Tibial nerve (tissue), 4 donors: ENCODE data around the gene ZNF326. TPM values are rescaled to one million over a fixed set of nuclear protein-coding genes. Genes with fewer than 3 reads are reported as not detected.

Experiments used
- DNase-seq, 2 donors: peaks; one replicate each; pipeline ENCODE4 v3.0.0-alpha.2; 2019; ENCODE audit warnings: low spot score in 2 of 2
- H3K27ac ChIP-seq, 4 donors: fragments of 200-600 bp; sonication (generic) in 3 of 4; one replicate each; pipeline ENCODE4 v1.5.1; 2017 to 2019; ENCODE audit warnings: mild to moderate bottlenecking in 1 of 4
- H3K27me3 ChIP-seq, 2 donors: fragments of 200-600 bp; sonication (generic) in 1 of 2; one replicate each; pipeline versions ENCODE4 v1.5.1 to v1.6.0; 2017 to 2019
- H3K36me3 ChIP-seq, 3 donors: fragments of 200-600 bp; sonication (generic); one replicate each; pipeline ENCODE4 v1.5.1; 2018 to 2019
- H3K4me1 ChIP-seq, 4 donors: fragments of 200-600 bp; sonication (generic) in 3 of 4; one replicate each; pipeline ENCODE4 v1.5.1; 2017 to 2019
- H3K4me3 ChIP-seq, 4 donors: fragments of 200-600 bp; sonication (generic) in 3 of 4; one replicate each; pipeline ENCODE4 v1.5.1; 2017 to 2019; ENCODE audit warnings: mild to moderate bottlenecking in 1 of 4, moderate library complexity in 1 of 4
- H3K9me3 ChIP-seq, 4 donors: fragments of 200-600 bp; sonication (generic) in 3 of 4; one replicate each; pipeline ENCODE4 v1.5.1; 2017 to 2019
- EP300 ChIP-seq, 2 donors: sonication (generic); formaldehyde crosslinking; IDR thresholded peaks; one replicate each; pipeline ENCODE4 v1.6.1; 2017; ENCODE audit warnings: antibody characterized with exemption in 2 of 2, mild to moderate bottlenecking in 1 of 2
- POLR2A ChIP-seq, 2 donors: fragments of 450-650 bp; IDR thresholded peaks; one replicate each; pipeline ENCODE4 v1.6.1; 2017; ENCODE audit warnings: antibody characterized with exemption in 2 of 2, mild to moderate bottlenecking in 2 of 2, moderate library complexity in 2 of 2
- WGBS, 2 donors: methylation state at CpG; one replicate each; pipeline ENCODE4 v1.1.5; 2018; 5-methylcytosine and 5-hydroxymethylcytosine counted together
- total RNA-seq, 4 donors: library from RNA; depleted of rRNA; stranded (reverse); fragments of >200 nt; gene quantifications; one replicate each; pipeline ENCODE4 v1.1.0, GENCODE V29; 2016
- TF ChIP-seq, protein P1 (sequence below), 5 experiments: fragments of 200-600 bp in 3 of 5; fragments of 450-650 bp in 2 of 5; sonication (generic) in 3 of 5; IDR thresholded peaks; one replicate each; pipeline ENCODE4 v1.5.1; 2016 to 2019; ENCODE audit warnings: antibody characterized with exemption in 5 of 5, mild to moderate bottlenecking in 3 of 5, moderate library complexity in 2 of 5

The ZNF326 gene
- total RNA-seq, 4 donors from 2014 or later: 16.5 to 27.4 (median 24.2) TPM

DNA sequence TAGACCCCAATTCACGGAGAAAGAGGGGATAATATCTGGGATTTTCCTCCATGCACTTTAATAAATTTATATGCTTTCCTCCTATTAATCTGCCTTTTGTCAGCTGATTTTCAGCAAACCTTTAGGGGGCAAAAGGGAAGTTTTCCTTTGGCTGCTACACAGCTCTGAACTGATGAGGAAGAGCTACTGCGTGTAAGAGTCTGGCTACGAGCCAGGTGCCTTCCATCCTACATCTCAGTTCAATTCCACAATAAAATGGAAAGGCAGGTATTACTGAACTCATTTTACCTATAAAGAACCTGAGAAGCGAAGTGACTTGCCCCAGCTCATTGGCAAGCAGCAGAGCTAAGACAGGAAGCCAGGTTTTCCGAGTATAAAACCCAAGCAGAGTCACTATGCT is 28.3 kb upstream of the ZNF326 start:
- Histone ChIP-seq H3K27me3 (no peaks in the 10 kb centered on the region), H3K4me3 (no peak overlapping the region), H3K4me1 (no peaks in the 10 kb centered on the region), H3K27ac (no peak overlapping the region), H3K9me3 (no peaks in the 10 kb centered on the region), H3K36me3 (no peaks in the 10 kb centered on the region)
- 58 to 63% methylated on average over 5 of the region's 5 CpGs for WGBS, 2 donors
- no peak for DNase-seq
- TF ChIP-seq POLR2A (IDR thresholded peaks at IDR 0.05) (no peak), EP300 (IDR thresholded peaks at IDR 0.05) (no peak)
- TF ChIP-seq, protein P1, sequence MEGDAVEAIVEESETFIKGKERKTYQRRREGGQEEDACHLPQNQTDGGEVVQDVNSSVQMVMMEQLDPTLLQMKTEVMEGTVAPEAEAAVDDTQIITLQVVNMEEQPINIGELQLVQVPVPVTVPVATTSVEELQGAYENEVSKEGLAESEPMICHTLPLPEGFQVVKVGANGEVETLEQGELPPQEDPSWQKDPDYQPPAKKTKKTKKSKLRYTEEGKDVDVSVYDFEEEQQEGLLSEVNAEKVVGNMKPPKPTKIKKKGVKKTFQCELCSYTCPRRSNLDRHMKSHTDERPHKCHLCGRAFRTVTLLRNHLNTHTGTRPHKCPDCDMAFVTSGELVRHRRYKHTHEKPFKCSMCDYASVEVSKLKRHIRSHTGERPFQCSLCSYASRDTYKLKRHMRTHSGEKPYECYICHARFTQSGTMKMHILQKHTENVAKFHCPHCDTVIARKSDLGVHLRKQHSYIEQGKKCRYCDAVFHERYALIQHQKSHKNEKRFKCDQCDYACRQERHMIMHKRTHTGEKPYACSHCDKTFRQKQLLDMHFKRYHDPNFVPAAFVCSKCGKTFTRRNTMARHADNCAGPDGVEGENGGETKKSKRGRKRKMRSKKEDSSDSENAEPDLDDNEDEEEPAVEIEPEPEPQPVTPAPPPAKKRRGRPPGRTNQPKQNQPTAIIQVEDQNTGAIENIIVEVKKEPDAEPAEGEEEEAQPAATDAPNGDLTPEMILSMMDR (IDR thresholded peaks at IDR 0.05): no peak

DNA sequence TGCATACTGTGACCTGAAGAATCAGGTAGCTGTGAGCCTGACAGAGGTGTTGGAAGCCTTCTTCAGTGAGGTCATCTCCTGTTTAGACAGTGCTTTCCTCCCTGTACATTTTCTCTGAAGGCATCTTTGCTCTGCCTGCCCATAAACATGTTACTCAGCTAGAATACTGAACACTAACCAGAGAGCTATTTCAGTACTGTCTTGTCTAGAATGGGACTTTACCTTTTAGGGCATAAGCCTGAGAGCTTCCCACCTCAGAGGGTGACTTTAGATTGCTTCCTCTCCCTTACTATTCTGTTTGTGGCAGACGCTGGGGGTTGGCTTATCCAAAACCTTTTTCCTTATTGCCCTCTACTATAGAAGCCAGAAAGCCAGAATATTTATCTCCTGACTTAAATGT is 23.3 kb upstream of the ZNF326 start:
- Histone ChIP-seq H3K4me1 (peaks cover 0 to 23% (median 10%) of the 10 kb centered on the region in 4 donors), H3K36me3 (no peaks in the 10 kb centered on the region), H3K27ac (no peak overlapping the region), H3K4me3 (no peak overlapping the region), H3K9me3 (no peaks in the 10 kb centered on the region), H3K27me3 (no peaks in the 10 kb centered on the region)
- no peak for DNase-seq
- TF ChIP-seq, protein P1 (IDR thresholded peaks at IDR 0.05): no peak
- no peak for TF ChIP-seq EP300 (IDR thresholded peaks at IDR 0.05)
- TF ChIP-seq POLR2A (IDR thresholded peaks at IDR 0.05): no peak
- 63 to 80% methylated on average over 1 of the region's 1 CpG for WGBS, 2 donors

DNA sequence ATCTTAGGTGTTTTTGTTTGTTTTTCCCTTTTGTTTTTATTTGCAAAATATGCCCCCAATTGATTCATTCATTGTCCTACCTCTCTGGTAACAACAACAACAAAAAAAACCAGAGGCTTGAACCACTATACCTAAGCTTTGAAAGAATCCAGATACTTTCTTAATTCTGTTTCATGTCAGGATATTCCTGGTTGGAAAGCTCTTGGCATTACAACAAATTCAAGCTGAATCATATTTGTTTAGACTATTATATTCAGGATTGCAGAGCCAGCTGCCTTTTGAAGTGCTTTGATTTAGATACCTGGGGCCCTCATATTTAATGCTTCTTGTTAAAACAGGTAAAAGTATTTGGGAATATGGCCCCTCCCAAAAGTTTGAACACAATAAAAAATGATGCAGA is 22.9 kb upstream of the ZNF326 start:
- no peak overlapping the region for H3K4me3 ChIP-seq
- H3K4me1 ChIP-seq: peaks cover 0 to 23% (median 10%) of the 10 kb centered on the region in 4 donors
- no peaks in the 10 kb centered on the region for H3K9me3 ChIP-seq
- H3K36me3 ChIP-seq: no peaks in the 10 kb centered on the region
- TF ChIP-seq, protein P1 (IDR thresholded peaks at IDR 0.05): no peak
- TF ChIP-seq POLR2A (IDR thresholded peaks at IDR 0.05) (no peak), EP300 (IDR thresholded peaks at IDR 0.05) (no peak)
- H3K27me3 ChIP-seq: no peaks in the 10 kb centered on the region
- no peak overlapping the region for H3K27ac ChIP-seq
- DNase-seq: no peak

DNA sequence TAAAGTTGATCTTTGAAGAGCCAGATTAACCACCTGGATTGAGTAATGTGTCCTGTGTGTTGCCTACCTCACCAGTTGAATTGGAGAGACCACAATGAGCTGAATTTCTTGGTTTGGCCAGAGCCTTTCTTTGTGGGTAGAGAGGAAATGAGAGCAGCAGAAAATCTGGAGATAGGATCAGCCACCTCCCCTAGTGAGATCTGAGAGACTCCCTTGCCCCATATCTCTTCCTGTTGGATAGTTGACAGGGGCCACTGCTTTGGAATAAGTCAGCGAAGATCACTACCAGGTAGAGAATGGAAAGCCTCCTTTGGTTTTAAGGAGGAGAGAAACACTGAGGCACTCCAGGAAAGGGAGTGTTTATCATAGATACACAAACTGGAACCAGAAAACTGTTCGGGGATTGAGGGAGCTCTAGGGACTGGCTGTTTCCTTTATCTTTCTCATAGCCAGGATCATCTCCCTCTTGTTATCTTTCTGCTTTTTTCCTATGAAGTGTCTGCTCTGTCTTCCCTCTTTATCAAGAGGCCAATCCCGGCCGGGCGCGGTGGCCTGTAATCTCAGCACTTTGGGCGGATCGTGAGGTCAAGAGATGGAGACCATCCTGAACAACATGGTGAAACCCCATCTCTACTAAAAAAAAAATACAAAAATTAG is 21.3 kb upstream of the ZNF326 start:
- TF ChIP-seq POLR2A (IDR thresholded peaks at IDR 0.05) (no peak), EP300 (IDR thresholded peaks at IDR 0.05) (no peak)
- TF ChIP-seq, protein P1 (IDR thresholded peaks at IDR 0.05): no peak
- H3K9me3 ChIP-seq: no peaks in the 10 kb centered on the region
- H3K4me3 ChIP-seq: no peak overlapping the region
- H3K36me3 ChIP-seq: no peaks in the 10 kb centered on the region
- H3K27ac ChIP-seq: no peak overlapping the region
- peaks cover 0 to 23% (median 10%) of the 10 kb centered on the region in 4 donors for H3K4me1 ChIP-seq
- 91 to 92% methylated on average over 8 of the region's 8 CpGs for WGBS, 2 donors
- no peaks in the 10 kb centered on the region for H3K27me3 ChIP-seq
- no peak for DNase-seq

DNA sequence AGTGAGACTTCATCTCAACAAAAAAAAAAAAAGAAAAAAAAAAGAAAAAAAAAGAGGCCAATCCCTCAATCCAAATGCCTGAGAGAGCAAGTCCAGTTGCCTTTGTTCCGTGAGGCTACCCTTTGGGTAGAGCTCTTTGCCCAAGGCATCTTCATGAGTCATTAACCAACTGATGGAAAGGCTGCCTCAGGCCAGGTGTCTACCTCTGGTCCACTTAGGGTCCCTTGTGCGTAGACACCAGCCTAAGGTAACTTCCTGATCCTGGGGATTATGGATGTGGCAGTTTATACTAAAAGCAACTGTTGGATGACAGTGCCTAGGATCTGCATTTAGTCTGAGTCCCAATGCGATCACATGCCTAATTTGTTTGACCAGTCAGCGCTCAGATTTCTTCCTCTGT is 20.7 kb upstream of the ZNF326 start:
- Histone ChIP-seq H3K36me3 (no peaks in the 10 kb centered on the region), H3K27ac (peak overlapping the region in 1 of 4 donors; percentile 51), H3K4me3 (no peak overlapping the region), H3K4me1 (peaks cover 0 to 23% (median 10%) of the 10 kb centered on the region in 4 donors), H3K27me3 (no peaks in the 10 kb centered on the region), H3K9me3 (no peaks in the 10 kb centered on the region)
- no peak for TF ChIP-seq POLR2A (IDR thresholded peaks at IDR 0.05)
- TF ChIP-seq, protein P1 (IDR thresholded peaks at IDR 0.05): no peak
- no peak for TF ChIP-seq EP300 (IDR thresholded peaks at IDR 0.05)
- 95 to 98% methylated on average over 4 of the region's 4 CpGs for WGBS, 2 donors
- no peak for DNase-seq
